ENCODE data around the gene JTB. TPM values are rescaled to one million over a fixed set of nuclear protein-coding genes. Genes with fewer than 3 reads are reported as not detected.
A peak's percentile ranks its signal among the peaks of the same experiment; 100 is the strongest.

The JTB gene
- polyA plus RNA-seq, 1 of the 3 experiments (the other 2 are of a cell fraction) = 118 TPM

GRCh38 chr1:153937331-153937730 lies 40.1 kb downstream of the JTB start:
- CTCF ChIA-PET = interaction anchor here (0.6 to 2.0 kb wide), 2 partner anchors 9 to 29 kb away, joined by 3 to 7 read pairs; no protein-coding TSS in a partner anchor
- no peaks in the 10 kb centered on the region for H3F3A ChIP-seq (replicated peaks; ENCODE audit: insufficient read depth)
- H3K4me1 ChIP-seq (ENCODE audit: control insufficient read depth in 1 of 2, insufficient read depth in 2 of 2, low read depth in 1 of 2, low read length in 1 of 2) = no peaks in the 10 kb centered on the region
- H3K9me3 ChIP-seq = no peaks in the 10 kb centered on the region
- H4K20me1 ChIP-seq (ENCODE audit: insufficient read depth) = no peaks in the 10 kb centered on the region
- H3K27ac ChIP-seq (ENCODE audit: low read depth in 2 of 2, low read length in 1 of 2) = no peak overlapping the region
- 93% methylated on average over 10 of the region's 10 CpGs for WGBS (ENCODE audit: low lambda C conversion rate)
- H3K4me3 ChIP-seq (ENCODE audit: low read depth in 2 of 2, low read length in 1 of 2) = no peak overlapping the region
- no peak overlapping the region for H3K4me2 ChIP-seq
- no peak for TF ChIP-seq TCF12 (IDR thresholded peaks at IDR 0.05)
- TF ChIP-seq SMC3 (IDR thresholded peaks at IDR 0.05; ENCODE audit: low read depth, low read length) = no peak
- no peak for TF ChIP-seq CTCF (IDR thresholded peaks at IDR 0.05)
- TF ChIP-seq, protein P1, sequence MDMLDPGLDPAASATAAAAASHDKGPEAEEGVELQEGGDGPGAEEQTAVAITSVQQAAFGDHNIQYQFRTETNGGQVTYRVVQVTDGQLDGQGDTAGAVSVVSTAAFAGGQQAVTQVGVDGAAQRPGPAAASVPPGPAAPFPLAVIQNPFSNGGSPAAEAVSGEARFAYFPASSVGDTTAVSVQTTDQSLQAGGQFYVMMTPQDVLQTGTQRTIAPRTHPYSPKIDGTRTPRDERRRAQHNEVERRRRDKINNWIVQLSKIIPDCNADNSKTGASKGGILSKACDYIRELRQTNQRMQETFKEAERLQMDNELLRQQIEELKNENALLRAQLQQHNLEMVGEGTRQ (IDR thresholded peaks at IDR 0.05; ENCODE audit: borderline replicate concordance, low read depth, low read length) = no peak
- TF ChIP-seq MXI1 (IDR thresholded peaks at IDR 0.05; ENCODE audit: low read depth, low read length) = no peak
- TF ChIP-seq TAF1 (IDR thresholded peaks at IDR 0.05; ENCODE audit: borderline replicate concordance, low read depth, low read length) = no peak
- no peak for TF ChIP-seq YY1 (IDR thresholded peaks at IDR 0.05; ENCODE audit: low read depth)
- no peak for TF ChIP-seq POLR2AphosphoS5 (IDR thresholded peaks at IDR 0.05; ENCODE audit: low read depth, low read length)
- no peak for TF ChIP-seq FOXJ3 (CRISPR knock-in tag; IDR thresholded peaks at IDR 0.05)
- TF ChIP-seq JUND (IDR thresholded peaks at IDR 0.05) = no peak
- TF ChIP-seq TEAD4 (IDR thresholded peaks at IDR 0.05; ENCODE audit: borderline replicate concordance, insufficient read depth) = no peak
- TF ChIP-seq EZH2phosphoT487 (IDR thresholded peaks at IDR 0.05; ENCODE audit: borderline replicate concordance, low read depth) = no peak
- no peak for TF ChIP-seq FOSL2 (IDR thresholded peaks at IDR 0.05; ENCODE audit: borderline replicate concordance, low read depth)
- POLR2A ChIA-PET = interaction anchor here (0.9 kb wide), 1 partner anchor 9 kb away, joined by 4 read pairs; no protein-coding TSS in a partner anchor
- H3K36me3 ChIP-seq (replicated peaks in 1 of 2; ENCODE audit: control insufficient read depth in 1 of 2, insufficient read depth in 2 of 2, low read length in 1 of 2) = peaks cover 0 to 75% of the 10 kb centered on the region in 2 experiments
- DNase-seq = peak; percentile 7
- no peak overlapping the region for H3K9ac ChIP-seq
- no peaks in the 10 kb centered on the region for H3K27me3 ChIP-seq (ENCODE audit: insufficient read depth)
- H3K9me2 ChIP-seq = no peaks in the 10 kb centered on the region
- no peak overlapping the region for H2AFZ ChIP-seq (ENCODE audit: low read depth)
- no peaks in the 10 kb centered on the region for H3K79me2 ChIP-seq (ENCODE audit: insufficient read depth)

- H3K9me2 ChIP-seq = no peaks in the 10 kb centered on the region
- no peaks in the 10 kb centered on the region for H3K9me3 ChIP-seq
- H3K36me3 ChIP-seq (replicated peaks in 1 of 2; ENCODE audit: control insufficient read depth in 1 of 2, insufficient read depth in 2 of 2, low read length in 1 of 2) = peaks cover 0 to 67% of the 10 kb centered on the region in 2 experiments
- no peak overlapping the region for H3K27ac ChIP-seq (ENCODE audit: low read depth in 2 of 2, low read length in 1 of 2)
- peak; percentile 4 for DNase-seq
- no peaks in the 10 kb centered on the region for H3K79me2 ChIP-seq (ENCODE audit: insufficient read depth)
- ChIA-PET POLR2A (no interaction called here), CTCF (interaction anchor here (0.6 to 1.3 kb wide), 2 partner anchors 51 to 139 kb away, joined by 3 read pairs; no protein-coding TSS in a partner anchor)
- no peak overlapping the region for H3K4me2 ChIP-seq
- 91% methylated on average over 9 of the region's 12 CpGs for WGBS (ENCODE audit: low lambda C conversion rate)
- no peak overlapping the region for H3K9ac ChIP-seq
- no peaks in the 10 kb centered on the region for H3K4me1 ChIP-seq (ENCODE audit: control insufficient read depth in 1 of 2, insufficient read depth in 2 of 2, low read depth in 1 of 2, low read length in 1 of 2)
- no peak overlapping the region for H3K4me3 ChIP-seq (ENCODE audit: low read depth in 2 of 2, low read length in 1 of 2)
- H3F3A ChIP-seq (replicated peaks; ENCODE audit: insufficient read depth) = no peaks in the 10 kb centered on the region
- H2AFZ ChIP-seq (ENCODE audit: low read depth) = no peak overlapping the region
- no peaks in the 10 kb centered on the region for H3K27me3 ChIP-seq (ENCODE audit: insufficient read depth)
- H4K20me1 ChIP-seq (ENCODE audit: insufficient read depth) = no peaks in the 10 kb centered on the region
- no peak for TF ChIP-seq TCF12 (IDR thresholded peaks at IDR 0.05)
- no peak for TF ChIP-seq SMC3 (IDR thresholded peaks at IDR 0.05; ENCODE audit: low read depth, low read length)
- no peak for TF ChIP-seq FOXJ3 (CRISPR knock-in tag; IDR thresholded peaks at IDR 0.05)
- TF ChIP-seq TAF1 (IDR thresholded peaks at IDR 0.05; ENCODE audit: borderline replicate concordance, low read depth, low read length) = no peak
- TF ChIP-seq NFIC (IDR thresholded peaks at IDR 0.05; ENCODE audit: borderline replicate concordance) = no peak
- TF ChIP-seq CTCF (IDR thresholded peaks at IDR 0.05) = no peak
- TF ChIP-seq RCOR1 (IDR thresholded peaks at IDR 0.05; ENCODE audit: low read length) = no peak
- no peak for TF ChIP-seq MEF2A (IDR thresholded peaks at IDR 0.05; ENCODE audit: borderline replicate concordance, low read depth)
- TF ChIP-seq JUND (IDR thresholded peaks at IDR 0.05) = no peak
- TF ChIP-seq, protein P2, sequence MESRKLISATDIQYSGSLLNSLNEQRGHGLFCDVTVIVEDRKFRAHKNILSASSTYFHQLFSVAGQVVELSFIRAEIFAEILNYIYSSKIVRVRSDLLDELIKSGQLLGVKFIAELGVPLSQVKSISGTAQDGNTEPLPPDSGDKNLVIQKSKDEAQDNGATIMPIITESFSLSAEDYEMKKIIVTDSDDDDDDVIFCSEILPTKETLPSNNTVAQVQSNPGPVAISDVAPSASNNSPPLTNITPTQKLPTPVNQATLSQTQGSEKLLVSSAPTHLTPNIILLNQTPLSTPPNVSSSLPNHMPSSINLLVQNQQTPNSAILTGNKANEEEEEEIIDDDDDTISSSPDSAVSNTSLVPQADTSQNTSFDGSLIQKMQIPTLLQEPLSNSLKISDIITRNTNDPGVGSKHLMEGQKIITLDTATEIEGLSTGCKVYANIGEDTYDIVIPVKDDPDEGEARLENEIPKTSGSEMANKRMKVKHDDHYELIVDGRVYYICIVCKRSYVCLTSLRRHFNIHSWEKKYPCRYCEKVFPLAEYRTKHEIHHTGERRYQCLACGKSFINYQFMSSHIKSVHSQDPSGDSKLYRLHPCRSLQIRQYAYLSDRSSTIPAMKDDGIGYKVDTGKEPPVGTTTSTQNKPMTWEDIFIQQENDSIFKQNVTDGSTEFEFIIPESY (IDR thresholded peaks at IDR 0.05; ENCODE audit: borderline replicate concordance, low read depth) = no peak
- TF ChIP-seq RFX5 (IDR thresholded peaks at IDR 0.05; ENCODE audit: low read length) = no peak
- TF ChIP-seq FOXM1 (IDR thresholded peaks at IDR 0.05; ENCODE audit: low read depth) = no peak
Measured at GRCh38 chr1:153936011-153936802, 41.3 kb downstream of the JTB start.
